Activated CD4-positive, alpha-beta T cell treated with anti-CD3 and anti-CD28 coated beads for 24 hours (primary cell): Measurements from ENCODE around the gene SMIM12.

Source experiments
- DNase-seq, 2 donors: peaks; one replicate each; pipeline ENCODE4 v3.0.0-alpha.2; 2020; ENCODE audit warnings: low read depth in 2 of 2

Gene SMIM12

GRCh38 chr1:34874296-34874952 is 14.9 kb upstream of the SMIM12 start:
- no peak for DNase-seq

DNA sequence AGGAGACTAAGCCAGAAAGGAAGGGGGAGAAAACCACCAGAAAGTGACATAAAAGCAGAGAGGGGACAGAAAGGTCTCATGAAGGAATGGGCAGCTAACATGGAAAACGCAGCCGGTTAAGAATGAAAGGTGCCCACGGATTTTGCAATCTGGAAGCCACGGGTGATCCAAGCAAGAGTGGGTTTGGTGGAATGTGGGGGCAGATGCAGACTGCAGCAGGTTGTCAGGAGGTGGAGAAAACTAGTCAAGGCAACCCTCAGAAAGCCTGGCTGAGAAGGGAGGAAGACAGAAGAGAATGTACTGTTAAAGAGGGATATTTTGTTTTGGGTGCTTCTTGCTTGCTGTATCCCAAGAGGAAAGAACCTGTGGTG is 12.6 kb upstream of the SMIM12 start:
- no peak for DNase-seq

DNA sequence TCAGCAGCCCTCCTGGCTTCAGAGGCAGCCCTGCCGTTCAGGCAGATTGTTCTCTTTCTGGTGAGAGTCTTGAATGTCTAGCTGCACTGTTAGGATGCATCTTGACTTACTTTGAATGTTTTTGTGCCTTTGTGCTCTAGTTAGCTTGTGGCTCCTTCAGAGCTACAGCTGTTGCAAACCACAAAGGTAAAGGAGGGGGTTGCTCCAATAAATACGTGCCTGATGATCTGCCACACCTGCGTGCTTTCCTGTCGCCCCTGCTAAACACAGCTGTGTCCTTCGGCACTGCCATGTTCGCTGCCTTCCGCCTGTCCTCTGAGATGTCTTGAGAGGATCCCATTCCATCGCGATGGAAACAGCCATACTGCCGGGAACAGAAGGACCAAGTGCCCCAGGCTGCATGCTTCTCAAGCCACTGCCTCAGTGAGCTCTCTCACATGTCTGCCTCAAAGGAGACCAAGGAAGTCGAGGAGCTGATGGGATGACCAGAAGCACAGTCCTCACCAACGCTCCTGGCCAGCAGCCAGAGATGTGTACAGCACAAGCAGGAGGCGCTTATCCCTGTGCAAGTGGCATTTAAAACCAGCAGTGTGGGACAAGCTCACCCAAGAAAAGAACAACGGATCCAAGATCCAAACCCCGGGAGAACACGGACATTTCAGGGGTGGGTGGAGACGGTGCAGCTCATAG is 12.0 kb upstream of the SMIM12 start:
- no peak for DNase-seq

DNA sequence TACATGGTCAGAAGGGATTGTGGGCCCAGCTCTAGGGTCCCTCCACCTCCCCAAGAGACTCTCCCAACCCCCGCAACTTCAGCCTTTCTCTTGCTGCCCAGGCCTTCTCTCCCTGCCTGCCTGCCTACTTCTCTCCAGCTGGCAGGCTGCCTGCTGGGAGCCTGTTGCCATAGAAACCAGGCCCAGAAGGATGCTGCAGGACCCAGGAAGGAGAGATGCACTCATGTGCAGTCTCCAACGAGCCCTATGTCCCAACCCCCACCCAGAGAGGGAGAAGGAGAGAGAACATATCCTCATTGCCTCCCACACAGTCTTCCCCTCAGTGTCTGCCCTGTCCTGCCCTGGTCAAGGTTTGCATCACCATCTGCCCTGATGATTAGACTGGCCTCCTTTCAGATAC is 10.8 kb upstream of the SMIM12 start:
- DNase-seq, result no peak

DNA sequence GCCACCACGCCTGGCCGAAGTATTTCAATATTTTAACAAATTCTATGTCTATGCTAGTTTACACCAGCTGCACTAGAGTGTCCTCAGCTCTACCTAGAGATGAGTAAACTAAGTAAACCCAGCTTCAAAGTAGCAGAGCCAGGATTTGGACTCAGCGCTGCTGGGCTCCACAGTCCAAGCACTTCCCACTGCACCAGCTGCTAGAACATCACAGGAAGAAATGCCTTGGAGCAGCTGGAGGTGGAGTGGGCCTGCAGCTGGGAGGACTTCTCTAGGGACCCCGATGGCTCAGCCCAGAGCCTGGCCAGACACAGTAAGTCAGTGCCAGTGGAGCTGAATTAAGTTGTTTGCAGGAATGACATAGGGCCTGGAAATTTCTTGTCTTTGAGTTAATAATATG is 10.2 kb upstream of the SMIM12 start:
- DNase-seq, result no peak

- no peak for DNase-seq
Observed at GRCh38 chr1:34868230-34869049, 8.9 kb upstream of the SMIM12 start.

DNA sequence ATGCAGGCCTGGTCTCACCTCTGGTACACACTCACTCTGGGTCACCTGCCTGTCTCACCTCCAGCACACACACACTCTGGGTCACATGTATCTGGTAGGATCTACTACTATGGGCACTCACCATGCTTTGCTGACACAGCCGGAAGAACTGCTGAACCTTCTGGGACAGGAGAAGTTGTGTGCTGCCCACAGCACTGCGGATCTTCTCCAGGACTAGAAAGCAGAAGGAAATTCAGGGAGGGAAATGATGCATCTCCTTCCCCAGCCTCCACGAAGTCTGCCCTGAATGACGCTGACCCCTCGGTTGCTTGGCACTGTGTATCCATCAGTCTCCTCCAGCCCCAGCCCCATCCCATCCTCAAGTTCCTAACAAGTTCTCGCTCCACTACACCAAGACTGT is 7.9 kb upstream of the SMIM12 start:
- DNase-seq, result no peak

GRCh38 chr1:34866762-34867109 is 7.2 kb upstream of the SMIM12 start:
- no peak for DNase-seq

GRCh38 chr1:34865981-34866761 is 6.6 kb upstream of the SMIM12 start:
- DNase-seq, result peak; percentile 93

GRCh38 chr1:34865573-34865972 is 6.0 kb upstream of the SMIM12 start:
- peak in 1 of 2 donors; percentile 16 for DNase-seq

DNA sequence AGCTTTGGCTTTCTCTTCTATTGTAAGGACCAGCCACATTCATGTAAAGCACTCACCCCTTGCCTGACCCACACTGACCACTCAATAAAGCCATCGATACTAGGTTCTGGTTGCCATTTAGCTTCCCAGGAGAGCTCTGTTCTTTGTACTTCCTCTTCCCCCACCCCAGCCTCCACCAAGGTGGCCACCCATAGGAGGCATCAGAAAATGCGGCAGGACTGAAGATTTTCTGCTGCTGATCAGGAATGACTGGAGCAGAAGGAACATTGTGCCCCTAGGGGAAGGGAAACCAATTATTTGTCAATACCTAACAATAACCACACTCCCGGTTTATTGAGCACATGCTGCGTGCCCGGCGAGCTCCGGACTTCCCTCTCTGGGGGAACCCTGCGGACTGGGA is 5.2 kb upstream of the SMIM12 start:
- DNase-seq, result no peak

- DNase-seq, result no peak
Observed at GRCh38 chr1:34863501-34863900, 4.0 kb upstream of the SMIM12 start.

DNA sequence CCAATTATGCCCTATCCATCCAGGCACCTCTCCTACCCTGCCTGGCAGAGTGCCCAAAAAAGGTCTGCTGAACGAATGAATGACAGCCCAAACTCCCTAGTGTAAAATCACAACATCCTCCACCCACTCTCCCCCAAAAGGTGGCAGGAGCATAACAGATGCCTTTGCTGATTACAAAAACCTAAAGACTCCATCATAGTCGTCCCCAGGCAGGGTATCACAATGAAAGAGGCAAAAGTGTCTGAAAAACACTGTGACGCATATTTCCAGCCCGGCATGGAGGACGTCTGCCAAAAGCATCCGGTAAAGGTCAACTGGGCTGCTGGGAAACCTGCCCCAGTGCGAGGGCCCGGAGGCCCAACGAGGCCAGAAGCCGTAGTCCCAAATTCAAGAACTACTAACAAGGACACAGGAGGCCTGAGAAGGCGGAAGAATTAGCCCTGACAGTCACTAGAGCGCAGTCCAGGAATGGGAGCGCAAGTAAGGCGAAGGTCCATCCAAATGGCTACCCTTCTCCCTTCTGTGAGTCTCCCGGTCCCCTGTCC is 576 bp downstream of the SMIM12 start:
- DNase-seq, result peak in 1 of 2 donors; percentile 15

DNA sequence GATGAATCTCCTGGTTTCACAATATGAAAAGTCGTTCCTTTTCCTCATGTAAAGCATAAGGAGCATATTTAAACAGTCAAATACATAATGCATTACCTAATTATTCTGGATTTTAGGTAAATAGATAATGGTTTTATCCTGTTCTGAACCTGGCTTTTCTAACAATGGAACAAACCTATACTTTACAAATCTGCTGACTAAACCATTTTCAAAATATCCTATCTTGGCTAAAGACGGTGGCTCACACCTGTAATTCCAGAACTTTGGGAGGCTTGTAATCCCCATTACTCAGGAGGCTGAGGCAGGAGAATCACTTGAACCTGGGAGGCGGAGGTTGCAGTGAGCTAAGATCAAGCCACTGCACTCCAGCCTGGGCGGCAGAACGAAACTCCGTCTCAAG is 2.9 kb downstream of the SMIM12 start:
- DNase-seq, result no peak

GRCh38 chr1:34852677-34853217 is 6.8 kb downstream of the SMIM12 start:
- DNase-seq, result peak; percentile 84 to 85

- DNase-seq, result no peak
Observed at GRCh38 chr1:34851431-34852105, 8.0 kb downstream of the SMIM12 start.

GRCh38 chr1:34850382-34850781 is 9.2 kb downstream of the SMIM12 start:
- no peak for DNase-seq

DNA sequence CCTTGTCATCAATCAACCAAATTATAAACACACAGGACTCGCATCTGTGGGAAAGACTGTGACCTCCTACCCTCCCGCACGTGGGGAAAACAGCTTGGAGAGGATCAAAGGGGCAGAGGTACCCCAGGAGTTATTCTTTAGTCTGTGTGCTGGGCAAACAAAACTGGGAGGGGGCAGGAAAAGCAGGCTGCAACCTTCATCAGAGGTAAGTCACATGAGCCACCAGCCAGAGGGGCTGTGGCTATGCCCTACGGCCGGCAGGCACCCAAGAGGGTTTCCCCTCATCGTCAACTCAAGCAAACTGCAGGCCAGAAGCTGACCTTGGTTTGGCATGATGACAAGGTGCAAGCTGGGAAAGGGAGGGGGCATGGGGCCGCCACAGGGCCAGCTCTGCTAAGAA is 12.5 kb downstream of the SMIM12 start:
- DNase-seq, result no peak

DNA sequence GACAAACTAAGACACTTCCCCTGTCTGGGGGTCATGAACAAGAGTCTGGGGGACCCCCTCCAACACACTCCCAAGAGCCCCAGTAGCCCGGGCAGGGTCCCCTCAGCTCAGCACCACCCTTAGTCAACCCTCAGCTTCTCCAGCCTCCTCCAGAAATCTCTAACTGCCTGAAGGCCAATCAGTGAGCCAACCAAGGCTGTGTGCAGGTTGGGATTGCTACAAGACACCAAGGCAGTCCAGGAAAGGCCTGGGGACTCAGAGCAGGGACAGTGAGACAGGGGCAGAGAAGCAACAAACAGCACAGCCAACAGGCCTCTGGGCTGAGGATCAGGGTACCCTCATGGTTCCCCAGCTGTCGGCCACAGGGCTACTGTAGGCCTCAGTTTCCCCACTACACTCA is 13.3 kb downstream of the SMIM12 start:
- DNase-seq, result no peak

DNA sequence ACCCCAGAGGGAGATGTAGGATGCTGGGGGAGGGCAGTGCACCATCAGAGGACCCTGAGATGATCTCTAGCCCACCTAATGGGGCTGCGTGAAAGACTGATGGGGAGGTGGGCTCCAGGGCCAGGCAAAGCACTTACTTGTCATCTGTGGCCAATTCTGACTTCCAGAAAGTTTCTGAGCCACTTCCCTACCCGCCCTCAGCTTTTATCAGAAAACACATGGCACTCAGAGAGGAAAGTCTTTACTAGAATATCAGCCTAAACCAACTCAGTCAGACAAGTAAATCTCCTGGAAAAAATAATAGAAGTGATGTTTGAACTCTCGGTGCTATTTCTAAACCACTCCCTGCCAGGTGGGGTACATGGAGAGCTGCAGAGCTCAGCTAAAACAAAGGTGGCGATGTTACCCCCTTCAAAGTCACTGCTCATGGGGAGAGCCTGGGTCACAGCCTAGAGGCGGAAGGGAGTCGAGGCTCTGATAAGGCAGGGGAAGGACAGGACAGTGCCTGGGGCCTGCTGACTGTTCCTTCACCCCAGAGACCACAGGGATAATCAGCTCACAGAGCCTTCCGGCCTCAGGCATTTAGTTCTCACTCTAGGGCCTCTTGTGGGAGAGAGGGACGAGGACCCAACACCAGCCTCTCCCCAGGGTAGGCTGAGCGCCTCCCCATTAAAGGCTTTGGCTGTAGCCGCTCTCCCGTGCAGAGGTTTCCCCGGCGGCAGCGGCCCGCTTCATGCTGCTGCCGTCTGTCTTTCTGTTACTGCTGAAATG is 14.2 kb downstream of the SMIM12 start:
- DNase-seq, result no peak
